CD4-positive, alpha-beta T cell treated with Interleukin-10 for 1 hour (primary cell): ENCODE data around the gene ITGB7.
"Not testable (repeated sequence)": the region's sequence is repeated elsewhere in the genome, so short reads cannot be mapped to it uniquely, and the experiment has no call there.

Experiments
- DNase-seq: peaks from one replicate; pipeline ENCODE4 v3.0.0-alpha.2; 2020

ITGB7 gene

GRCh38 chr12:53177447-53177846 lies 29.6 kb downstream of the ITGB7 start:
- DNase-seq = not testable (repeated sequence)

- DNase-seq = no peak
These were observed 30.3 kb downstream of the ITGB7 start for GRCh38 chr12:53176750-53177149.

GRCh38 chr12:53174881-53175491 lies 32.1 kb downstream of the ITGB7 start:
- peak; percentile 23 for DNase-seq

GRCh38 chr12:53173085-53173715 lies 33.9 kb downstream of the ITGB7 start:
- DNase-seq = no peak

- no peak for DNase-seq
These were observed 34.7 kb downstream of the ITGB7 start for GRCh38 chr12:53172352-53172751.

GRCh38 chr12:53171725-53172329 lies 35.2 kb downstream of the ITGB7 start:
- DNase-seq = no peak

- no peak for DNase-seq
These were observed 36.0 kb downstream of the ITGB7 start for GRCh38 chr12:53170876-53171724.

GRCh38 chr12:53170215-53170614 lies 36.8 kb downstream of the ITGB7 start:
- no peak for DNase-seq

- DNase-seq = no peak
These were observed 37.4 kb downstream of the ITGB7 start for GRCh38 chr12:53169644-53170043.

GRCh38 chr12:53166837-53167236 lies 40.2 kb downstream of the ITGB7 start:
- DNase-seq = no peak

- DNase-seq = not testable (repeated sequence)
These were observed 44.0 kb downstream of the ITGB7 start for GRCh38 chr12:53163008-53163407.

GRCh38 chr12:53161119-53161911 lies 45.7 kb downstream of the ITGB7 start:
- no peak for DNase-seq

GRCh38 chr12:53160673-53161072 lies 46.4 kb downstream of the ITGB7 start:
- DNase-seq = no peak

GRCh38 chr12:53160000-53160399 lies 47.1 kb downstream of the ITGB7 start:
- no peak for DNase-seq

GRCh38 chr12:53159195-53159839 lies 47.7 kb downstream of the ITGB7 start:
- DNase-seq = peak; percentile 91

GRCh38 chr12:53152390-53152789 lies 54.7 kb downstream of the ITGB7 start:
- no peak for DNase-seq

- no peak for DNase-seq
These were observed 56.0 kb downstream of the ITGB7 start for GRCh38 chr12:53151039-53151438.

GRCh38 chr12:53147653-53148052 lies 59.4 kb downstream of the ITGB7 start:
- no peak for DNase-seq

- DNase-seq = no peak
These were observed 59.9 kb downstream of the ITGB7 start for GRCh38 chr12:53147181-53147580.

GRCh38 chr12:53145383-53146260 lies 61.4 kb downstream of the ITGB7 start:
- DNase-seq = no peak

GRCh38 chr12:53143355-53143754 lies 63.7 kb downstream of the ITGB7 start:
- DNase-seq = no peak
